Measurements from ENCODE around the gene HS3ST3B1. TPM values are rescaled to one million over a fixed set of nuclear protein-coding genes. Genes with fewer than 3 reads are reported as not detected.

Gene HS3ST3B1
- polyA plus RNA-seq, 1 of the 3 experiments (the other 2 are of a cell fraction): 0.67 TPM

DNA sequence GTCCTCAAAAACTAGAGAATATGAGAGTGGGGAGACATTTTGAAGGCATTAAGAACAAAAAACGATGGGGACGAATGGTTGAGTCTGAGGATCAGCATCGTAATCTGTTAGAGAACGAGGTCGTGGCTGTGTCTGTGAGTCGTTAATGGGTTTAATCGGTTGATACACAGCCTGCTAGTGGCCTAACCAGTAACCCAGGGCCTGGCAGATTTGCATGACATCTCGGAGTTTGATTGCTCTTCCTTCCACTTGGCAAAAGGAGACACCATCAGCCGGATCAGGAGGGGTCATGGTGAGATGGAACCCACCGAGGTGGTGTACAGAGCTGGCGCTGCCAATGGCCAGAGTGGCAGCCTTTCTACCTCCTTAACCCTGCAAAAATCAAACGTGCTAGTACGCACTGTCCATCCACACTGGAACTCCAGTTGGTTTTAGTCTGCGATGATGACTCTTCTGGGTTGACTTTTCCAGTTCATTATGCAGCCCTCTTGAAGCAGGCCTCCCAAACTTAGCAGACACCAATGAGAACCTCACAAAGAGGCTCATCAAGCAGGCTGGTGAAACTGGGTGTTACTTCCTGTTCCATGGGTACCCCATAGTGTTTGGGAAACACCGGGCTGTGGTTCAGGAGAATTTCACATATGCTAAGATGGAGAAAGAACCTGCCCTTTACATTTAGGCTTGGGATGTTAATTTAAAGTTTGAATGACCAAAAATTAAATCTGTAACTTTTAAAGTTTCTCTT lies 4.1 kb downstream of the HS3ST3B1 start:
- Histone ChIP-seq H4K20me1 (ENCODE audit: insufficient read depth) (no peaks in the 10 kb centered on the region; the same call in 1 of the 2 replicates), H3K79me2 (ENCODE audit: insufficient read depth) (peaks cover 46% of the 10 kb centered on the region), H2AFZ (ENCODE audit: low read depth) (no peak overlapping the region), H3K9me2 (no peaks in the 10 kb centered on the region), H3K4me2 (peak overlapping the region; percentile 96), H3K27me3 (ENCODE audit: insufficient read depth) (peaks cover 1% of the 10 kb centered on the region; the same call in 1 of the 2 replicates), H3K27ac (ENCODE audit: low read depth in 2 of 2, low read length in 1 of 2) (no peak overlapping the region), H3K4me3 (ENCODE audit: low read depth in 2 of 2, low read length in 1 of 2) (no peak overlapping the region), H3K9ac (no peak overlapping the region), H3F3A (replicated peaks; ENCODE audit: insufficient read depth) (peaks cover 22% of the 10 kb centered on the region), H3K4me1 (ENCODE audit: control insufficient read depth in 1 of 2, insufficient read depth in 2 of 2, low read depth in 1 of 2, low read length in 1 of 2) (peaks cover 0 to 33% of the 10 kb centered on the region in 2 experiments; a peak in 1 of 4 replicates), H3K36me3 (replicated peaks in 1 of 2; ENCODE audit: control insufficient read depth in 1 of 2, insufficient read depth in 2 of 2, low read length in 1 of 2) (no peaks in the 10 kb centered on the region), H3K9me3 (no peaks in the 10 kb centered on the region)
- POLR2A ChIA-PET: no interaction called here
- 50% methylated on average over 13 of the region's 15 CpGs for WGBS (ENCODE audit: low lambda C conversion rate)
- DNase-seq: no peak
- CTCF ChIA-PET: interaction anchor here (2.3 kb wide), 1 partner anchor 707 kb away, joined by 6 read pairs; no protein-coding TSS in a partner anchor
- no peak for TF ChIP-seq FOXJ3 (CRISPR knock-in tag; IDR thresholded peaks at IDR 0.05)
- no peak for TF ChIP-seq TCF12 (IDR thresholded peaks at IDR 0.05)
- TF ChIP-seq, protein P1, sequence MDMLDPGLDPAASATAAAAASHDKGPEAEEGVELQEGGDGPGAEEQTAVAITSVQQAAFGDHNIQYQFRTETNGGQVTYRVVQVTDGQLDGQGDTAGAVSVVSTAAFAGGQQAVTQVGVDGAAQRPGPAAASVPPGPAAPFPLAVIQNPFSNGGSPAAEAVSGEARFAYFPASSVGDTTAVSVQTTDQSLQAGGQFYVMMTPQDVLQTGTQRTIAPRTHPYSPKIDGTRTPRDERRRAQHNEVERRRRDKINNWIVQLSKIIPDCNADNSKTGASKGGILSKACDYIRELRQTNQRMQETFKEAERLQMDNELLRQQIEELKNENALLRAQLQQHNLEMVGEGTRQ (IDR thresholded peaks at IDR 0.05; ENCODE audit: borderline replicate concordance, low read depth, low read length): no peak
- TF ChIP-seq, protein P2, sequence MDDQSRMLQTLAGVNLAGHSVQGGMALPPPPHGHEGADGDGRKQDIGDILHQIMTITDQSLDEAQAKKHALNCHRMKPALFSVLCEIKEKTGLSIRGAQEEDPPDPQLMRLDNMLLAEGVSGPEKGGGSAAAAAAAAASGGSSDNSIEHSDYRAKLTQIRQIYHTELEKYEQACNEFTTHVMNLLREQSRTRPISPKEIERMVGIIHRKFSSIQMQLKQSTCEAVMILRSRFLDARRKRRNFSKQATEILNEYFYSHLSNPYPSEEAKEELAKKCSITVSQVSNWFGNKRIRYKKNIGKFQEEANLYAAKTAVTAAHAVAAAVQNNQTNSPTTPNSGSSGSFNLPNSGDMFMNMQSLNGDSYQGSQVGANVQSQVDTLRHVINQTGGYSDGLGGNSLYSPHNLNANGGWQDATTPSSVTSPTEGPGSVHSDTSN (IDR thresholded peaks at IDR 0.05): no peak
- TF ChIP-seq MXI1 (IDR thresholded peaks at IDR 0.05; ENCODE audit: low read depth, low read length): no peak
- TF ChIP-seq CHD2 (IDR thresholded peaks at IDR 0.05; ENCODE audit: low read length, partially characterized antibody): no peak
- TF ChIP-seq, protein P3, sequence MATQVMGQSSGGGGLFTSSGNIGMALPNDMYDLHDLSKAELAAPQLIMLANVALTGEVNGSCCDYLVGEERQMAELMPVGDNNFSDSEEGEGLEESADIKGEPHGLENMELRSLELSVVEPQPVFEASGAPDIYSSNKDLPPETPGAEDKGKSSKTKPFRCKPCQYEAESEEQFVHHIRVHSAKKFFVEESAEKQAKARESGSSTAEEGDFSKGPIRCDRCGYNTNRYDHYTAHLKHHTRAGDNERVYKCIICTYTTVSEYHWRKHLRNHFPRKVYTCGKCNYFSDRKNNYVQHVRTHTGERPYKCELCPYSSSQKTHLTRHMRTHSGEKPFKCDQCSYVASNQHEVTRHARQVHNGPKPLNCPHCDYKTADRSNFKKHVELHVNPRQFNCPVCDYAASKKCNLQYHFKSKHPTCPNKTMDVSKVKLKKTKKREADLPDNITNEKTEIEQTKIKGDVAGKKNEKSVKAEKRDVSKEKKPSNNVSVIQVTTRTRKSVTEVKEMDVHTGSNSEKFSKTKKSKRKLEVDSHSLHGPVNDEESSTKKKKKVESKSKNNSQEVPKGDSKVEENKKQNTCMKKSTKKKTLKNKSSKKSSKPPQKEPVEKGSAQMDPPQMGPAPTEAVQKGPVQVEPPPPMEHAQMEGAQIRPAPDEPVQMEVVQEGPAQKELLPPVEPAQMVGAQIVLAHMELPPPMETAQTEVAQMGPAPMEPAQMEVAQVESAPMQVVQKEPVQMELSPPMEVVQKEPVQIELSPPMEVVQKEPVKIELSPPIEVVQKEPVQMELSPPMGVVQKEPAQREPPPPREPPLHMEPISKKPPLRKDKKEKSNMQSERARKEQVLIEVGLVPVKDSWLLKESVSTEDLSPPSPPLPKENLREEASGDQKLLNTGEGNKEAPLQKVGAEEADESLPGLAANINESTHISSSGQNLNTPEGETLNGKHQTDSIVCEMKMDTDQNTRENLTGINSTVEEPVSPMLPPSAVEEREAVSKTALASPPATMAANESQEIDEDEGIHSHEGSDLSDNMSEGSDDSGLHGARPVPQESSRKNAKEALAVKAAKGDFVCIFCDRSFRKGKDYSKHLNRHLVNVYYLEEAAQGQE (IDR thresholded peaks at IDR 0.05; ENCODE audit: low read depth, low read length): no peak
- TF ChIP-seq FOXM1 (IDR thresholded peaks at IDR 0.05; ENCODE audit: low read depth): no peak
- no peak for TF ChIP-seq RXRA (IDR thresholded peaks at IDR 0.05; ENCODE audit: borderline replicate concordance, low read depth)
- no peak for TF ChIP-seq MEF2A (IDR thresholded peaks at IDR 0.05; ENCODE audit: borderline replicate concordance, low read depth)

All from SK-N-SH (cell line).